GM19372 (cell line): ENCODE results near the gene FBXO41.

Source experiments
- ATAC-seq: cut with Tn5 transposase; IDR thresholded peaks from one replicate; pipeline ENCODE4 v1.9.1; 2021; ENCODE audit warnings: mild to moderate bottlenecking, low read depth, moderate library complexity; ENCODE audit not compliant: unreplicated experiment

The FBXO41 gene, protein sequence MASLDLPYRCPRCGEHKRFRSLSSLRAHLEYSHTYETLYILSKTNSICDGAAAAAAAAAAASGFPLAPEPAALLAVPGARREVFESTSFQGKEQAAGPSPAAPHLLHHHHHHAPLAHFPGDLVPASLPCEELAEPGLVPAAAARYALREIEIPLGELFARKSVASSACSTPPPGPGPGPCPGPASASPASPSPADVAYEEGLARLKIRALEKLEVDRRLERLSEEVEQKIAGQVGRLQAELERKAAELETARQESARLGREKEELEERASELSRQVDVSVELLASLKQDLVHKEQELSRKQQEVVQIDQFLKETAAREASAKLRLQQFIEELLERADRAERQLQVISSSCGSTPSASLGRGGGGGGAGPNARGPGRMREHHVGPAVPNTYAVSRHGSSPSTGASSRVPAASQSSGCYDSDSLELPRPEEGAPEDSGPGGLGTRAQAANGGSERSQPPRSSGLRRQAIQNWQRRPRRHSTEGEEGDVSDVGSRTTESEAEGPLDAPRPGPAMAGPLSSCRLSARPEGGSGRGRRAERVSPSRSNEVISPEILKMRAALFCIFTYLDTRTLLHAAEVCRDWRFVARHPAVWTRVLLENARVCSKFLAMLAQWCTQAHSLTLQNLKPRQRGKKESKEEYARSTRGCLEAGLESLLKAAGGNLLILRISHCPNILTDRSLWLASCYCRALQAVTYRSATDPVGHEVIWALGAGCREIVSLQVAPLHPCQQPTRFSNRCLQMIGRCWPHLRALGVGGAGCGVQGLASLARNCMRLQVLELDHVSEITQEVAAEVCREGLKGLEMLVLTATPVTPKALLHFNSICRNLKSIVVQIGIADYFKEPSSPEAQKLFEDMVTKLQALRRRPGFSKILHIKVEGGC

GRCh38 chr2:73284296-73285158, at the start of gene FBXO41:
TSS of gene FBXO41 (minus strand) at chr2:73284478. CDS start at chr2:73269630, 14,848 bp downstream.
- peak; percentile 63 for ATAC-seq

- no peak for ATAC-seq
These were observed 49.8 kb upstream of the FBXO41 start for GRCh38 chr2:73334045-73334444.

DNA sequence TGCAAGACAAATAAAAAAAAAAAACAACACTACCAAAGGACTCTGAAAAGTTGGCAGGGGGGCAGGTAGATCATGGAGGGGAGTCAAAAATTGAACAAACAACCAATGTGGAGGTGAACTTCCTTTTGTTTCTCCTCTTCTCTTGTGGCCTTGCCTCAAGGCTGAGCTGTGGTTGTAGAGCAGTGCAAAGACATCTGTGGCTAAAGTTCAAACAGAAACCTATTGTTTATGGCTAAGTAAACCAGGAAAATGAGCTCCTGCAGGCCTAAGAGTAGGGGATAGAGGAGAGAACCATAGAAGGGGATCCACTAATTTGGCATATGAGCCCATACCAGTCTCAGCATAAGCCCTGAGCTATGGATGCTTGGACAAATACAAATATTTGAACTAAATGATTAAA, 49.3 kb upstream of the FBXO41 start:
- ATAC-seq = no peak

DNA sequence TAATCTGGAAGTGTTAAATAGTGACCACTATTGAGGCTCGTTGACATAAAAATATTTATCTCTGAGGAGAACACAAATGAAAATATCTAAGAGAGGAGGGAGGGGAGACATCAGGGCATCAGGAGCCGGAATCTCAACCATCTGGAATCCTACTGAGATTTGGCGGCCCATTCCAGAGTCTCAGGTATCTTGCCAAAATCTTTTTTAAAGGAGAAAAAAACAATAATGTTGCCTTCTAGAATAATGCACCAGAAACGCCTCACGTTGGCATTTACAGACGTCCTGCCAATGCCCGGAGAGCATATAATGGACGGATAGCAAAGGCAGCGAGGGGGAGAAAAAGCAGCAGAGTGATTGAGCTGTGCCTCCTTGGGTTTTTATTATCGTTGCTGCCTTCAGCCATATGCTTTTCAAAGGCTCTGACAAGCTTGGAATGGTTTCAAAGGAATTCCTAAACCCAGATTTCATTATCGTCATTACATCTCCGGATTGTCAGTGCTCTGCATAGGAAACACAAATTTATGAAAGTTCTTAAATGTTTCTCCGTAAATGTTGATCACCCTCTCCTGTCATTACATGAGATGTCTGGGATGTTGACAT, 39.9 kb upstream of the FBXO41 start:
- no peak for ATAC-seq

GRCh38 chr2:73323551-73323950, 39.3 kb upstream of the FBXO41 start:
- ATAC-seq = no peak

- ATAC-seq = no peak
These were observed 30.2 kb upstream of the FBXO41 start for GRCh38 chr2:73314441-73314840.

DNA sequence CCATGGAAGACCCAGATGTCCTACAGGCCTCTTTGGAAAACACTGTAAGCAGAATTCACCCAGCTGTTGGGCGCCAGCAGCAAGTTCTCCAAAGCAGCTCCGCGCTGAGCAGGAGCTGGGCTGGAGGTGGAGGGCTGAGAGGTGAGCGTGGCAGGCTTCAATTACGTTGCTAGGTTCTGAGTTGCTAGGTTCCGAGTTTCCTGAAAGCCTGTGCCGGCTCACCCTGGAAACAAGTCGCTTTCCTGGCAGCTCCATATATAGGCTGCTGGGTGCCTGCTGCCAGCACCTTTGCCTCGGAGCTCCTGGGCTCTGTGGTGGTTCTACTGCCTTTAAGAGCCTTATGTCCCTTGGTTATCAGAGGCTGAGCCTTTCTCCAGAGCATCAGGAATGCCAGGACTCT, 23.4 kb upstream of the FBXO41 start:
- no peak for ATAC-seq

DNA sequence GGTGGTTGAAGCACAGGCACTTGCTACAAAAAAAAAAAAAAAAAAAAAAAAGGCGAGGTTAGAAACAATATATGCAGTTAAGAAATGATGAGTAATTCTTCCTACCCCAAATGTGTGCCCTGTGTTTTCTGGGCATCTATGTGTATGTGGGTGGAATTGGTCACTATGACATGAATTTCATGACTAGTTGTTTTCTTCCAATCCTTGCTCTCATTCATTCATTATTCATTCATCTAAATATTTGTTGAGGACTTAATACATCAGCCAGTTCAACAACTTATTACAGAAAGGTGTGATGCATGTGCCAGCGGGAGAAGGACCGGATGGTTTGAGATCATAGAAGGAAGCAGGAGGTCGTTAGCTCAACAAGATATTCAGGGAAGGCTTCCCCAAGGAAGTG, 17.4 kb upstream of the FBXO41 start:
- ATAC-seq = no peak

GRCh38 chr2:73300926-73301325, 16.6 kb upstream of the FBXO41 start:
- ATAC-seq = no peak

DNA sequence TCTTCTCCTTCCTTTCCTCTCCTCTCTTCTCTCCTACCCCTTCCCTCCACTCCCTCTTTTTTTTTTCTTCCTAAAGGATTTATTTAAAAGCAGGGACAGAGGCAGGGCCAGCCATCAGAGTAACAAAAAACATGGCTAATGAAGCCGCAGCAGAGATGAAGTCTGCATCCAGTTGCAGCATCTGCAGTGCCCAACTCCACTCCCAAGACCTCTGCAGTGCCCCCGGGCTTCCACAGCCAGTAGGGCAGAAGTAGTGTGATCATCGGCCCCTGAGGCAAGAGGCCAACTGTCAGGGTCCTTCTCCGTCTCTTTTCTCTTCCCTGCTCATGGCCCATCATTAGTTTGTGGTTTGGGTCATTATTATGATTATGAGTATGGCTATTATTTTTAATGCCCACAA, 13.3 kb upstream of the FBXO41 start:
- ATAC-seq = no peak

DNA sequence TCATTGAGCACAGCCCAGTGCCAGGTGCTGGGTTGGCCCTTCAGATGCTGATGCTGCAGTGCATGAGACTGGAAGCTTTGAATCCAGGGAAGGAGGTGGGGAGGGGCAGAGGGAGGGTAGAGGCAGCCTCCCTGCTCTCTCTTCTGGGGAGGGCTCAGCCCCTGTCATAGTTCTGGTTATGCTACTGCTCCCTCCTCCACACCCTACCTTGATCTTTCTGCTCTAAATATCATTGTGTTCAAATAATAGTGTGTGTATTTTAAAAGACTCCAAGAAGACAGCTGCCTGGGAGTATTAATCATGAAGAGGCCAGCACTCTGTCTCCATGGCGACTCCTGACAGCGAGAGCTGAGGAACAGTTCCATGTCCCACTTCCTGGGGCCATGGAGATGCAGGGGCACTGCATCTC, 12.9 kb upstream of the FBXO41 start:
- no peak for ATAC-seq

- ATAC-seq = no peak
These were observed 11.6 kb upstream of the FBXO41 start for GRCh38 chr2:73295751-73296400.

- no peak for ATAC-seq
These were observed 10.0 kb upstream of the FBXO41 start for GRCh38 chr2:73294239-73294638.

- ATAC-seq = peak; percentile 95
These were observed 9.4 kb upstream of the FBXO41 start, which contains the start of gene EGR4 for GRCh38 chr2:73293534-73294171. TSS of gene EGR4 (minus strand) at chr2:73293548. CDS start at chr2:73293317, 231 bp downstream.

DNA sequence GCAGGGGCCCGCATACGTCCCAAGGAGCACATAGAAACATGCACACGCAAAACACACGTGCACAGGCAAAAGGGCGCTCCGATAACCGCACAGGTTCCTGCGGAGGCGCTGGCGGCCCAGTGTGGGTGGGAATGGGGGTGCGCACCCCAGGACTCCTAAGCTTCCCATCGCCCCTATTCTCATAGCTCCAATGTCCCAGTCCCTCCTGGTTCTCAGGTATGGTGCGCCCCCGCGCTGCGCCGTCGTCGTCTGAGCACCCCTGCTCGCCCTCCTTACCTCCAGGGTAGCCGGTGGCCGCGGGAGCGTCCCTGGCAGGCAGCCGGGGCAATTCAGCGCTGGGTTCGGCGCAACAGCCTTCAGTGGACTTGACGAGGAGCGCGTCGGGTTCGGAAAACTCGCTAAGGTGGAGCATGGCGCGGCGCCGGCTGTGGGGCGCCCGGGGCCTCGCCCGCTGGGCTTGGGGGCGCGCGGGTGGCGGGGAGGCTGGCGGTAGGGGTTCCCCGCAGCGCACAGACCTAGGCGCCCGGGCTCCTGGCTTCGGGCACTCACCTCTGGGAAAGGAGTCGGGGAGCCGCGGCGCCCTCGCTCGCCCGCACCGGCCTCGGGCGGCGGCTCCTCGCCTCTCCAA, 8.7 kb upstream of the FBXO41 start:
- ATAC-seq = no peak

GRCh38 chr2:73292316-73292905, 8.1 kb upstream of the FBXO41 start:
- ATAC-seq = no peak

DNA sequence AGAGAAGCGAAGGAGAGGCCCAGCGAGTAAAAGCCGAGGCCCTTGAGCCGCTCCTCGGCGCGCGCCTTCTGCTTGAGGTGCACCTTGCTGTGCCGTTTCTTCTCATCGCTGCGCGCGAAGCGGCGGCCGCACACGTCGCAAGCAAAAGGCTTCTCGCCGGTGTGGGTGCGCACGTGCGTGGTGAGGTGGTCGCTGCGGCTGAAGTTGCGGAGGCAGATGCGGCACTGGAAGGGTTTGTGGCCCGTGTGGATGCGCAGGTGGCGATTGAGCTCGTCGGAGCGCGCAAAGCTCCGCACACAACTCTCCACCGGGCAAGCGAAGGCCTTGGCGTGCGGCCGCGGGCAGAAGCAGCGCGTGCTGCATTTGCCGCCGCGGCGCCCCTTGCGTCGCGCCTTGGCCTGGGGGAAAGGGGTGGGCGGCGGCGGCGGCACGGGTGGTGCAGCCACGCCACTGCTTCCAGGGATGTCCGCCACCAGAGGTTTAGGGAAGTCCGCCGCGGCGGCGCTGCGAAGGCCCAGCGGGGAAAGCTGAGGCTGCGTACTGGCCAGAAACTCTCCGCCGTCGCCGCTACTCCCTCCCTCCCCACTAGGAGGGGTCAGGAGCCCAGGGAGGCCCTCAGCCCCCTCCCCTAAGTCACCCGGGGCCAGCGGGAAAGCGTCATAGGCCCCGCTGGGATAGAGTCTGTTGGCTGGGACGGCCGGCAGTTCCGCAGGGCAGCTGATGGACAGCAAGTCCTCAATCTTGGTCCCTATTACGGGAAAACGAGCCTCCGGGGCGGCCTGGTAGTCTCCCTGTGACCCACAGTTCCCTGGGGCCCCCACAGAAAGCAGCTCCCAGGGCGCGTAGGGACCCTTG, 7.4 kb upstream of the FBXO41 start:
- ATAC-seq = no peak

DNA sequence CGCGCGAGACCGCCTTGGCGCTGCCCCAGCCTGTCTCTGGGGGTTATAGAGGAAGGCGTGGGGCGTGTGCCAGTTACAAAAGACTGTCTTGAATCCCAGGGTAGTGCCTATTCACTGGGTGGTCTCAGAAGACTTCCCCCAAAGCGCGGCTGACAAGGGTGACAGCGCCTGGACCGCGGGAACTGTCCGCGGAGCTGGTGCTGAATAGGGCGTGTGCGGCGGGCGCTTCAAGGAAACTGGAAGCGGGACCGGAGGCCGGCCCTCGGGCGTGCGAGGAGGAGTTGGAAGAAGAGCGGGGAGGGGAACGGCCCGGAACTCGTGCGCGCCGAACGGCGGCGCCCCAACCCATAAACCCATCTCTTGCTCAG, 6.8 kb upstream of the FBXO41 start:
- ATAC-seq = no peak
